ENCODE measurements around the gene OAS2. TPM values are rescaled to one million over a fixed set of nuclear protein-coding genes. Genes with fewer than 3 reads are reported as not detected.

OAS2 gene
- total and polyA plus RNA-seq, 2 donors (not counting 1 experiment from before 2014, with no cell fraction given) = 2.2 to 3.1 TPM

DNA sequence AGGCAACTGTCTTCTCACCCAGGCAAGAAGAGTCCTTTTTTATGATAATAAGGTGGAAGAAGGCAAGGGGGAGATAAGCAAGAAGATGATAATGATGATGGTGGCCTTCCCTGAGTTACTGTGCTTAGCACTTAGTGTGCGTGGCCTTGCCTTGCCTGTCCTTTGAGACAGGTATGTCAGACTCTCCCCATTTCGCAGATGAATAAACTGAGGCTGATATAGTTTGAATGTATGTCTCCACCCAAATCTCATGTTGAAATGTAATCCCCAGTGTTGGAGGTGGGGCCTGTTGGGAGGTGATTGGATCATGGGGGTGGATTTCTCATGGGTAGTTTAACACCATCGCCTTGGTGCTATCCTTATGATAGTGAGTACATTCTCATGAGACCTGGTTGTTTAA lies 48.6 kb upstream of the OAS2 start:
- no peaks in the 10 kb centered on the region for H3K79me2 ChIP-seq (ENCODE audit: control insufficient read depth, insufficient read depth, low read length)
- H3K27ac ChIP-seq (ENCODE audit: insufficient read depth, low read length) = no peak overlapping the region
- H3K27me3 ChIP-seq (ENCODE audit: control insufficient read depth, insufficient read depth, low read length) = no peaks in the 10 kb centered on the region
- no peak overlapping the region for H3K4me3 ChIP-seq (replicated peaks in 1 of 4; ENCODE audit: control extremely low read depth in 1 of 4, insufficient read depth in 1 of 4, low read depth in 3 of 4, low read length in 4 of 4)
- no peak overlapping the region for H2AFZ ChIP-seq (ENCODE audit: low read length)
- DNase-seq (ENCODE audit: low read depth in 2 of 2) = no peak
- no peak for TF ChIP-seq CTCF (conservative IDR thresholded peaks at IDR 0.05 in 1 of 2, IDR thresholded peaks at IDR 0.05 in 1 of 2; ENCODE audit: low read depth in 1 of 2, low read length in 2 of 2)
- H3K36me3 ChIP-seq (ENCODE audit: control insufficient read depth, insufficient read depth, low read length) = no peaks in the 10 kb centered on the region
- H3K9me3 ChIP-seq (ENCODE audit: control insufficient read depth, insufficient read depth, low read depth, low read length) = no peaks in the 10 kb centered on the region
- H3K4me2 ChIP-seq (ENCODE audit: extremely low read depth, insufficient read depth, low read length) = no peak overlapping the region
- H3K9ac ChIP-seq (ENCODE audit: insufficient read depth, low read length) = no peak overlapping the region
- H4K20me1 ChIP-seq (ENCODE audit: control insufficient read depth, extremely low read depth, insufficient read depth, low read length) = no peaks in the 10 kb centered on the region
- H3K4me1 ChIP-seq (ENCODE audit: control insufficient read depth, extremely low read depth, insufficient read depth, low read length) = no peaks in the 10 kb centered on the region

GRCh38 chr12:112930350-112930749 lies 48.0 kb upstream of the OAS2 start:
- no peak overlapping the region for H3K4me2 ChIP-seq (ENCODE audit: extremely low read depth, insufficient read depth, low read length)
- H3K79me2 ChIP-seq (ENCODE audit: control insufficient read depth, insufficient read depth, low read length) = no peaks in the 10 kb centered on the region
- no peak overlapping the region for H3K9ac ChIP-seq (ENCODE audit: insufficient read depth, low read length)
- H3K27me3 ChIP-seq (ENCODE audit: control insufficient read depth, insufficient read depth, low read length) = no peaks in the 10 kb centered on the region
- no peaks in the 10 kb centered on the region for H3K4me1 ChIP-seq (ENCODE audit: control insufficient read depth, extremely low read depth, insufficient read depth, low read length)
- TF ChIP-seq EZH2 (IDR thresholded peaks at IDR 0.05; ENCODE audit: low read length, missing control alignments) = no peak
- no peak for DNase-seq (ENCODE audit: low read depth in 2 of 2)
- H4K20me1 ChIP-seq (ENCODE audit: control insufficient read depth, extremely low read depth, insufficient read depth, low read length) = no peaks in the 10 kb centered on the region
- H2AFZ ChIP-seq (ENCODE audit: low read length) = no peak overlapping the region
- no peak overlapping the region for H3K27ac ChIP-seq (ENCODE audit: insufficient read depth, low read length)
- no peak overlapping the region for H3K4me3 ChIP-seq (replicated peaks in 1 of 4; ENCODE audit: control extremely low read depth in 1 of 4, insufficient read depth in 1 of 4, low read depth in 3 of 4, low read length in 4 of 4)
- no peaks in the 10 kb centered on the region for H3K36me3 ChIP-seq (ENCODE audit: control insufficient read depth, insufficient read depth, low read length)
- no peaks in the 10 kb centered on the region for H3K9me3 ChIP-seq (ENCODE audit: control insufficient read depth, insufficient read depth, low read depth, low read length)

- no peak overlapping the region for H3K9ac ChIP-seq (ENCODE audit: insufficient read depth, low read length)
- no peaks in the 10 kb centered on the region for H3K79me2 ChIP-seq (ENCODE audit: control insufficient read depth, insufficient read depth, low read length)
- no peaks in the 10 kb centered on the region for H3K36me3 ChIP-seq (ENCODE audit: control insufficient read depth, insufficient read depth, low read length)
- no peaks in the 10 kb centered on the region for H3K4me1 ChIP-seq (ENCODE audit: control insufficient read depth, extremely low read depth, insufficient read depth, low read length)
- H3K4me2 ChIP-seq (ENCODE audit: extremely low read depth, insufficient read depth, low read length) = no peak overlapping the region
- H3K27ac ChIP-seq (ENCODE audit: insufficient read depth, low read length) = no peak overlapping the region
- H3K9me3 ChIP-seq (ENCODE audit: control insufficient read depth, insufficient read depth, low read depth, low read length) = no peaks in the 10 kb centered on the region
- H3K27me3 ChIP-seq (ENCODE audit: control insufficient read depth, insufficient read depth, low read length) = no peaks in the 10 kb centered on the region
- DNase-seq (ENCODE audit: low read depth in 2 of 2) = no peak
- H2AFZ ChIP-seq (ENCODE audit: low read length) = no peak overlapping the region
- TF ChIP-seq CTCF (conservative IDR thresholded peaks at IDR 0.05 in 1 of 2, IDR thresholded peaks at IDR 0.05 in 1 of 2; ENCODE audit: low read depth in 1 of 2, low read length in 2 of 2) (no peak), EZH2 (IDR thresholded peaks at IDR 0.05; ENCODE audit: low read length, missing control alignments) (no peak)
- H3K4me3 ChIP-seq (replicated peaks in 1 of 4; ENCODE audit: control extremely low read depth in 1 of 4, insufficient read depth in 1 of 4, low read depth in 3 of 4, low read length in 4 of 4) = no peak overlapping the region
- H4K20me1 ChIP-seq (ENCODE audit: control insufficient read depth, extremely low read depth, insufficient read depth, low read length) = no peaks in the 10 kb centered on the region
Observed at GRCh38 chr12:112932485-112933128, 45.7 kb upstream of the OAS2 start.

Measured in fibroblast of lung (primary cell).